Measurements from ENCODE around the gene SNX1. TPM values are rescaled to one million over a fixed set of nuclear protein-coding genes. Genes with fewer than 3 reads are reported as not detected.

SNX1 gene
- total RNA-seq, 2 experiments from 2014 or later, result 30.1 to 129 TPM

GRCh38 chr15:64110950-64111678 is 15.3 kb downstream of the SNX1 start:
- H3K4me1 ChIP-seq (ENCODE audit: insufficient read depth, low read length, poor library complexity, severe bottlenecking), result peaks cover 16% of the 10 kb centered on the region
- H3K36me3 ChIP-seq (ENCODE audit: insufficient read depth, low read length), result peaks cover 49% of the 10 kb centered on the region
- peak overlapping the region; percentile 29 for H3K4me2 ChIP-seq (ENCODE audit: low read length)
- BruUV-seq (replicated peaks), result no TSS peak
- no peaks in the 10 kb centered on the region for H3K9me3 ChIP-seq (ENCODE audit: low read length)
- intact Hi-C loops (cut with micrococcal nuclease; ENCODE audit: unreplicated experiment), result no loop called here
- DNase-seq (ENCODE audit: low spot score), result peak; percentile 42
- H3K79me2 ChIP-seq (ENCODE audit: insufficient read depth, low read depth, low read length), result peaks cover 46% of the 10 kb centered on the region; the same call in 1 of the 2 replicates
- H3K27ac ChIP-seq (ENCODE audit: low read depth, low read length, poor library complexity, severe bottlenecking), result no peak overlapping the region
- CTCF ChIA-PET (ENCODE audit: unreplicated experiment), result no interaction called here
- H3K4me3 ChIP-seq (ENCODE audit: low read depth, low read length, poor library complexity, severe bottlenecking), result no peak overlapping the region
- no peaks in the 10 kb centered on the region for H3K9me2 ChIP-seq (ENCODE audit: insufficient read depth, low read length)
- TF ChIP-seq CTCF (conservative IDR thresholded peaks at IDR 0.05; ENCODE audit: low read length), result no peak
- no peak overlapping the region for H2AFZ ChIP-seq (ENCODE audit: low read length)
- POLR2A ChIA-PET, result interaction anchor here (0.7 to 2.7 kb wide), 8 partner anchors 8 to 50 kb away, joined by 3 to 12 read pairs (median 3); partner anchors contain the start of genes CIAO2A and SNX1
- H4K20me1 ChIP-seq (ENCODE audit: insufficient read depth, low read length), result 0 out of 2 replicates have a peak, but pooled peaks cover 4% of the 10 kb centered on the region

GRCh38 chr15:64111679-64112050 is 15.9 kb downstream of the SNX1 start:
- peaks cover 51% of the 10 kb centered on the region for H3K36me3 ChIP-seq (ENCODE audit: insufficient read depth, low read length)
- peaks cover 40% of the 10 kb centered on the region; the same call in 1 of the 2 replicates for H3K79me2 ChIP-seq (ENCODE audit: insufficient read depth, low read depth, low read length)
- DNase-seq (ENCODE audit: low spot score), result no peak
- H3K9me3 ChIP-seq (ENCODE audit: low read length), result no peaks in the 10 kb centered on the region
- TF ChIP-seq EZH2phosphoT487 (IDR thresholded peaks at IDR 0.05; ENCODE audit: borderline replicate concordance, low read depth, low read length) (no peak), CTCF (conservative IDR thresholded peaks at IDR 0.05; ENCODE audit: low read length) (no peak)
- H3K4me2 ChIP-seq (ENCODE audit: low read length), result no peak overlapping the region
- H3K4me1 ChIP-seq (ENCODE audit: insufficient read depth, low read length, poor library complexity, severe bottlenecking), result peaks cover 16% of the 10 kb centered on the region
- H3K9me2 ChIP-seq (ENCODE audit: insufficient read depth, low read length), result no peaks in the 10 kb centered on the region
- no peak overlapping the region for H3K4me3 ChIP-seq (ENCODE audit: low read depth, low read length, poor library complexity, severe bottlenecking)
- no peak overlapping the region for H2AFZ ChIP-seq (ENCODE audit: low read length)
- no peak overlapping the region for H3K27ac ChIP-seq (ENCODE audit: low read depth, low read length, poor library complexity, severe bottlenecking)
- no TSS peak for BruUV-seq (replicated peaks)
- POLR2A ChIA-PET, result interaction anchor here (0.7 to 2.7 kb wide), 5 partner anchors 9 to 161 kb away, joined by 3 to 12 read pairs (median 3); partner anchors contain the start of gene CIAO2A
- CTCF ChIA-PET (ENCODE audit: unreplicated experiment), result no interaction called here
- H4K20me1 ChIP-seq (ENCODE audit: insufficient read depth, low read length), result no peaks in the 10 kb centered on the region
- intact Hi-C loops (cut with micrococcal nuclease; ENCODE audit: unreplicated experiment), result no loop called here

All from OCI-LY7 (cell line).